WTC11 (cell line): ENCODE data around the gene CGN. TPM values are rescaled to one million over a fixed set of nuclear protein-coding genes. Genes with fewer than 3 reads are reported as not detected.

Experiments
- ATAC-seq: fragments of 200-7000 bp; cut with Tn5 transposase; 2 replicates; pipeline ENCODE4 v1.10.0; 2021; ENCODE audit warnings: mild to moderate bottlenecking, moderate library complexity
- CTCF ChIA-PET: fragments of 300-600 bp; sonication (Branson Sonifier 250); formaldehyde crosslinking; loops from one replicate; lab custom pipeline; 2021; ENCODE audit warnings: antibody characterized with exemption; lab: Charles Lee
- POLR2A ChIA-PET: fragments of 350-600 bp; sonication (Branson Sonifier 250); formaldehyde crosslinking; loops from one replicate; lab custom pipeline; 2021; ENCODE audit warnings: antibody characterized with exemption; lab: Charles Lee
- DNase-seq: peaks from one replicate; pipeline ENCODE4 v3.0.0; 2021; ENCODE audit warnings: low spot score
- H3K27ac Mint-ChIP-seq: 2 replicates; pipeline ENCODE4 v1.8.0; 2021; ENCODE audit warnings: mixed read lengths
- H3K27me3 Mint-ChIP-seq: 2 replicates; pipeline ENCODE4 v1.8.0; 2021; ENCODE audit warnings: low read depth, mild to moderate bottlenecking, moderate library complexity, mixed read lengths
- H3K36me3 Mint-ChIP-seq: 2 replicates; pipeline ENCODE4 v1.8.0; 2021; ENCODE audit warnings: mixed read lengths
- H3K4me1 Mint-ChIP-seq: 2 replicates; pipeline ENCODE4 v1.8.0; 2022; ENCODE audit warnings: mixed read lengths
- H3K4me3 Mint-ChIP-seq: 2 replicates; pipeline ENCODE4 v1.8.0; 2021; ENCODE audit warnings: mild to moderate bottlenecking, moderate library complexity, mixed read lengths
- H3K9me3 Mint-ChIP-seq: 2 replicates; pipeline ENCODE4 v1.8.0; 2021; ENCODE audit warnings: mixed read lengths
- ATF1 ChIP-seq: sonication (generic); formaldehyde crosslinking; IDR thresholded peaks from 2 replicates; pipeline ENCODE4 v1.8.1; 2023; ENCODE audit warnings: mild to moderate bottlenecking, moderate library complexity, missing genetic modification reagents
- ESRRA ChIP-seq: sonication (generic); formaldehyde crosslinking; IDR thresholded peaks from 2 replicates; pipeline ENCODE4 v1.8.1; 2022; ENCODE audit warnings: mild to moderate bottlenecking, missing genetic modification reagents, borderline replicate concordance
- FOXP1 ChIP-seq: sonication (generic); formaldehyde crosslinking; IDR thresholded peaks from 2 replicates; pipeline ENCODE4 v1.8.0; 2022; ENCODE audit warnings: missing genetic modification reagents, mild to moderate bottlenecking, moderate library complexity, borderline replicate concordance
- KAT7 ChIP-seq: sonication (generic); formaldehyde crosslinking; IDR thresholded peaks from 2 replicates; pipeline ENCODE4 v1.8.1; 2023; ENCODE audit warnings: missing genetic modification reagents, mild to moderate bottlenecking, borderline replicate concordance
- NR3C1 ChIP-seq: sonication (generic); formaldehyde crosslinking; conservative IDR thresholded peaks from 2 replicates; pipeline ENCODE4 v1.8.1; 2023; ENCODE audit warnings: low read depth, mild to moderate bottlenecking, missing genetic modification reagents
- PRRX2 ChIP-seq: fragments of 250-450 bp; sonication (Bioruptor Pico); IDR thresholded peaks from 2 replicates; pipeline ENCODE4 v1.8.0; 2021; ENCODE audit warnings: mild to moderate bottlenecking
- RELA ChIP-seq: sonication (generic); formaldehyde crosslinking; IDR thresholded peaks from 2 replicates; pipeline ENCODE4 v1.8.1; 2022; ENCODE audit warnings: missing genetic modification reagents, mild to moderate bottlenecking, borderline replicate concordance
- SP1 ChIP-seq: sonication (generic); formaldehyde crosslinking; conservative IDR thresholded peaks from 2 replicates; pipeline ENCODE4 v1.8.1; 2022; ENCODE audit warnings: missing genetic modification reagents
- TEAD1 ChIP-seq: sonication (generic); formaldehyde crosslinking; IDR thresholded peaks from 2 replicates; pipeline ENCODE4 v1.8.0; 2022; ENCODE audit warnings: mild to moderate bottlenecking, missing genetic modification reagents
- TEAD4 ChIP-seq: sonication (generic); formaldehyde crosslinking; IDR thresholded peaks from 2 replicates; pipeline ENCODE4 v1.8.0; 2022; ENCODE audit warnings: mild to moderate bottlenecking, missing genetic modification reagents
- ZNF671 ChIP-seq: fragments of 250-450 bp; sonication (Bioruptor Pico); IDR thresholded peaks from 2 replicates; pipeline ENCODE4 v1.8.0; 2021; ENCODE audit warnings: mild to moderate bottlenecking
- total RNA-seq: library from RNA; stranded (reverse); gene quantifications from 3 replicates; pipeline ENCODE4 v1.2.3, GENCODE V29; 2021
- TF ChIP-seq, protein P1 (sequence below): fragments of 250-450 bp; sonication (Bioruptor Pico); IDR thresholded peaks from 2 replicates; pipeline ENCODE4 v1.8.0; 2021; ENCODE audit warnings: mild to moderate bottlenecking
- TF ChIP-seq, protein P2 (sequence below): sonication (generic); formaldehyde crosslinking; IDR thresholded peaks from 2 replicates; pipeline ENCODE4 v1.8.1; 2023; ENCODE audit warnings: mild to moderate bottlenecking, missing genetic modification reagents
- TF ChIP-seq, protein P3 (sequence below): sonication (generic); formaldehyde crosslinking; IDR thresholded peaks from 2 replicates; pipeline ENCODE4 v1.8.1; 2022; ENCODE audit warnings: missing genetic modification reagents, borderline replicate concordance
- TF ChIP-seq, protein P4 (sequence below): fragments of 250-450 bp; sonication (Bioruptor Pico); IDR thresholded peaks from 2 replicates; pipeline ENCODE4 v1.9.0; 2021; ENCODE audit warnings: mild to moderate bottlenecking
- TF ChIP-seq, protein P5 (sequence below): sonication (generic); formaldehyde crosslinking; IDR thresholded peaks from 2 replicates; pipeline ENCODE4 v1.8.1; 2022; ENCODE audit warnings: mild to moderate bottlenecking, missing genetic modification reagents, moderate library complexity, borderline replicate concordance
- TF ChIP-seq, protein P6 (sequence below): sonication (generic); formaldehyde crosslinking; IDR thresholded peaks from 2 replicates; pipeline ENCODE4 v1.8.0; 2023; ENCODE audit warnings: missing genetic modification reagents, mild to moderate bottlenecking, borderline replicate concordance
- TF ChIP-seq, protein P7 (sequence below): fragments of 250-450 bp; sonication (Bioruptor Pico); IDR thresholded peaks from 2 replicates; pipeline ENCODE4 v1.9.0; 2021; ENCODE audit warnings: mild to moderate bottlenecking
- TF ChIP-seq, protein P8 (sequence below): sonication (generic); formaldehyde crosslinking; IDR thresholded peaks from 2 replicates; pipeline ENCODE4 v1.8.0; 2022; ENCODE audit warnings: missing genetic modification reagents

The CGN gene
- total RNA-seq, 1 experiment from 2014 or later, result 68.7 TPM

DNA sequence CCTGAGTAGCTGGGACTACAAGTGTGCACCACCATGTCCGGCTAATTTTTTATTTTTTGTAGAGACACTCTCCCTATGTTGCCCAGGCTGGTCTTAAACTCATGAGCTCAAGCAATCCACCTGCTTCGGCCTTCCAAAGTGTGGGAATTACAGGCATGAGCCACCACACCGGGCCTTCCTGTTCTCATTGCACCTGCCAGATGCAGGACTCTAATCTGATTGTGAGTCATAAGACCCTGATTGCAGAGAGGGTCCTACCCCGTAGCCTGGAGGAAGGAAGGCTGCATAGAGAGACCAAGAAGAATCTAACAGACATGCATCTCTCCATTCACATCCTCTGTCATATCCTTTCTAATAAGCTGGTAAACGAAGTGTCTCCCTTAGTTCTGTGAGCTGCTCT is 19.5 kb upstream of the CGN start:
- Mint-ChIP-seq H3K27me3 (no peaks in the 10 kb centered on the region; the same call in 1 of the 2 replicates), H3K9me3 (no peaks in the 10 kb centered on the region), H3K36me3 (no peaks in the 10 kb centered on the region), H3K27ac (no peak overlapping the region), H3K4me3 (no peak overlapping the region), H3K4me1 (peaks cover 4% of the 10 kb centered on the region; the same call in 1 of the 2 replicates)
- DNase-seq (no peak), ATAC-seq (no peak)
- POLR2A ChIA-PET, result no interaction called here
- TF ChIP-seq FOXP1 (no peak), ESRRA (CRISPR knock-in tag) (no peak), ATF1 (CRISPR knock-in tag) (no peak), SP1 (CRISPR knock-in tag) (no peak), ZNF671 (CRISPR knock-in tag) (no peak)
- TF ChIP-seq, protein P1, sequence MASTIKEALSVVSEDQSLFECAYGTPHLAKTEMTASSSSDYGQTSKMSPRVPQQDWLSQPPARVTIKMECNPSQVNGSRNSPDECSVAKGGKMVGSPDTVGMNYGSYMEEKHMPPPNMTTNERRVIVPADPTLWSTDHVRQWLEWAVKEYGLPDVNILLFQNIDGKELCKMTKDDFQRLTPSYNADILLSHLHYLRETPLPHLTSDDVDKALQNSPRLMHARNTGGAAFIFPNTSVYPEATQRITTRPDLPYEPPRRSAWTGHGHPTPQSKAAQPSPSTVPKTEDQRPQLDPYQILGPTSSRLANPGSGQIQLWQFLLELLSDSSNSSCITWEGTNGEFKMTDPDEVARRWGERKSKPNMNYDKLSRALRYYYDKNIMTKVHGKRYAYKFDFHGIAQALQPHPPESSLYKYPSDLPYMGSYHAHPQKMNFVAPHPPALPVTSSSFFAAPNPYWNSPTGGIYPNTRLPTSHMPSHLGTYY (CRISPR knock-in tag), result no peak
- TF ChIP-seq, protein P2, sequence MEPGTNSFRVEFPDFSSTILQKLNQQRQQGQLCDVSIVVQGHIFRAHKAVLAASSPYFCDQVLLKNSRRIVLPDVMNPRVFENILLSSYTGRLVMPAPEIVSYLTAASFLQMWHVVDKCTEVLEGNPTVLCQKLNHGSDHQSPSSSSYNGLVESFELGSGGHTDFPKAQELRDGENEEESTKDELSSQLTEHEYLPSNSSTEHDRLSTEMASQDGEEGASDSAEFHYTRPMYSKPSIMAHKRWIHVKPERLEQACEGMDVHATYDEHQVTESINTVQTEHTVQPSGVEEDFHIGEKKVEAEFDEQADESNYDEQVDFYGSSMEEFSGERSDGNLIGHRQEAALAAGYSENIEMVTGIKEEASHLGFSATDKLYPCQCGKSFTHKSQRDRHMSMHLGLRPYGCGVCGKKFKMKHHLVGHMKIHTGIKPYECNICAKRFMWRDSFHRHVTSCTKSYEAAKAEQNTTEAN, result no peak
- TF ChIP-seq, protein P3, sequence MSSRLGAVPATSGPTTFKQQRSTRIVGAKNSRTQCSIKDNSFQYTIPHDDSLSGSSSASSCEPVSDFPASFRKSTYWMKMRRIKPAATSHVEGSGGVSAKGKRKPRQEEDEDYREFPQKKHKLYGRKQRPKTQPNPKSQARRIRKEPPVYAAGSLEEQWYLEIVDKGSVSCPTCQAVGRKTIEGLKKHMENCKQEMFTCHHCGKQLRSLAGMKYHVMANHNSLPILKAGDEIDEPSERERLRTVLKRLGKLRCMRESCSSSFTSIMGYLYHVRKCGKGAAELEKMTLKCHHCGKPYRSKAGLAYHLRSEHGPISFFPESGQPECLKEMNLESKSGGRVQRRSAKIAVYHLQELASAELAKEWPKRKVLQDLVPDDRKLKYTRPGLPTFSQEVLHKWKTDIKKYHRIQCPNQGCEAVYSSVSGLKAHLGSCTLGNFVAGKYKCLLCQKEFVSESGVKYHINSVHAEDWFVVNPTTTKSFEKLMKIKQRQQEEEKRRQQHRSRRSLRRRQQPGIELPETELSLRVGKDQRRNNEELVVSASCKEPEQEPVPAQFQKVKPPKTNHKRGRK (CRISPR knock-in tag), result no peak
- CTCF ChIA-PET, result no interaction called here

DNA sequence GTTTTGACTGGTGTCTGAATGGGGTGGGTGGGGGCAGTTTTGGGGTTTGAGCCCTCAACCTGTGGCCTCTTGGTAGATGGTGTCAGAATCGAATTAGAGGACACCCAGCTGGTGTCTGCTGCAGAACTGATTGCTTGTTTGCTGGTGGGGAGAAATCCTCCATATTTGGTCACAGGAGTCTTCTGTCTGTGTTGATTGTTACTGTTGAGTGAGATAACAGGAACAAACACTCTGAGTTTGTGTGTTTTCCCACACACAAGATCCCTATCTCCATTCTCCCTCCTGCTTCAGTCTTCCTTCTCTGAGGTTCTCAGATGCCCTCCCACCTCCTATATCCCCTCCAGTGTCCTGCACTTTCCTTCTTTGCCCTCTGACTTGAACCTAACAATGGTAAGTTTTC is 19.1 kb upstream of the CGN start:
- Mint-ChIP-seq H3K27ac (no peak overlapping the region), H3K27me3 (no peaks in the 10 kb centered on the region; the same call in 1 of the 2 replicates), H3K36me3 (no peaks in the 10 kb centered on the region), H3K9me3 (no peaks in the 10 kb centered on the region), H3K4me1 (peaks cover 4% of the 10 kb centered on the region; the same call in 1 of the 2 replicates), H3K4me3 (no peak overlapping the region)
- DNase-seq (no peak), ATAC-seq (no peak)
- ChIA-PET CTCF (no interaction called here), POLR2A (no interaction called here)
- TF ChIP-seq, protein P4, sequence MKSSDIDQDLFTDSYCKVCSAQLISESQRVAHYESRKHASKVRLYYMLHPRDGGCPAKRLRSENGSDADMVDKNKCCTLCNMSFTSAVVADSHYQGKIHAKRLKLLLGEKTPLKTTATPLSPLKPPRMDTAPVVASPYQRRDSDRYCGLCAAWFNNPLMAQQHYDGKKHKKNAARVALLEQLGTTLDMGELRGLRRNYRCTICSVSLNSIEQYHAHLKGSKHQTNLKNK, result no peak
- TF ChIP-seq KAT7 (CRISPR knock-in tag) (no peak), NR3C1 (CRISPR knock-in tag) (no peak), TEAD1 (CRISPR knock-in tag) (no peak), PRRX2 (CRISPR knock-in tag) (no peak), TEAD4 (no peak), RELA (CRISPR knock-in tag) (no peak)
- TF ChIP-seq, protein P5, sequence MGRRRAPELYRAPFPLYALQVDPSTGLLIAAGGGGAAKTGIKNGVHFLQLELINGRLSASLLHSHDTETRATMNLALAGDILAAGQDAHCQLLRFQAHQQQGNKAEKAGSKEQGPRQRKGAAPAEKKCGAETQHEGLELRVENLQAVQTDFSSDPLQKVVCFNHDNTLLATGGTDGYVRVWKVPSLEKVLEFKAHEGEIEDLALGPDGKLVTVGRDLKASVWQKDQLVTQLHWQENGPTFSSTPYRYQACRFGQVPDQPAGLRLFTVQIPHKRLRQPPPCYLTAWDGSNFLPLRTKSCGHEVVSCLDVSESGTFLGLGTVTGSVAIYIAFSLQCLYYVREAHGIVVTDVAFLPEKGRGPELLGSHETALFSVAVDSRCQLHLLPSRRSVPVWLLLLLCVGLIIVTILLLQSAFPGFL (CRISPR knock-in tag), result no peak
- TF ChIP-seq, protein P6, sequence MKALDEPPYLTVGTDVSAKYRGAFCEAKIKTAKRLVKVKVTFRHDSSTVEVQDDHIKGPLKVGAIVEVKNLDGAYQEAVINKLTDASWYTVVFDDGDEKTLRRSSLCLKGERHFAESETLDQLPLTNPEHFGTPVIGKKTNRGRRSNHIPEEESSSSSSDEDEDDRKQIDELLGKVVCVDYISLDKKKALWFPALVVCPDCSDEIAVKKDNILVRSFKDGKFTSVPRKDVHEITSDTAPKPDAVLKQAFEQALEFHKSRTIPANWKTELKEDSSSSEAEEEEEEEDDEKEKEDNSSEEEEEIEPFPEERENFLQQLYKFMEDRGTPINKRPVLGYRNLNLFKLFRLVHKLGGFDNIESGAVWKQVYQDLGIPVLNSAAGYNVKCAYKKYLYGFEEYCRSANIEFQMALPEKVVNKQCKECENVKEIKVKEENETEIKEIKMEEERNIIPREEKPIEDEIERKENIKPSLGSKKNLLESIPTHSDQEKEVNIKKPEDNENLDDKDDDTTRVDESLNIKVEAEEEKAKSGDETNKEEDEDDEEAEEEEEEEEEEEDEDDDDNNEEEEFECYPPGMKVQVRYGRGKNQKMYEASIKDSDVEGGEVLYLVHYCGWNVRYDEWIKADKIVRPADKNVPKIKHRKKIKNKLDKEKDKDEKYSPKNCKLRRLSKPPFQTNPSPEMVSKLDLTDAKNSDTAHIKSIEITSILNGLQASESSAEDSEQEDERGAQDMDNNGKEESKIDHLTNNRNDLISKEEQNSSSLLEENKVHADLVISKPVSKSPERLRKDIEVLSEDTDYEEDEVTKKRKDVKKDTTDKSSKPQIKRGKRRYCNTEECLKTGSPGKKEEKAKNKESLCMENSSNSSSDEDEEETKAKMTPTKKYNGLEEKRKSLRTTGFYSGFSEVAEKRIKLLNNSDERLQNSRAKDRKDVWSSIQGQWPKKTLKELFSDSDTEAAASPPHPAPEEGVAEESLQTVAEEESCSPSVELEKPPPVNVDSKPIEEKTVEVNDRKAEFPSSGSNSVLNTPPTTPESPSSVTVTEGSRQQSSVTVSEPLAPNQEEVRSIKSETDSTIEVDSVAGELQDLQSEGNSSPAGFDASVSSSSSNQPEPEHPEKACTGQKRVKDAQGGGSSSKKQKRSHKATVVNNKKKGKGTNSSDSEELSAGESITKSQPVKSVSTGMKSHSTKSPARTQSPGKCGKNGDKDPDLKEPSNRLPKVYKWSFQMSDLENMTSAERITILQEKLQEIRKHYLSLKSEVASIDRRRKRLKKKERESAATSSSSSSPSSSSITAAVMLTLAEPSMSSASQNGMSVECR (CRISPR knock-in tag), result no peak
- TF ChIP-seq, protein P7, sequence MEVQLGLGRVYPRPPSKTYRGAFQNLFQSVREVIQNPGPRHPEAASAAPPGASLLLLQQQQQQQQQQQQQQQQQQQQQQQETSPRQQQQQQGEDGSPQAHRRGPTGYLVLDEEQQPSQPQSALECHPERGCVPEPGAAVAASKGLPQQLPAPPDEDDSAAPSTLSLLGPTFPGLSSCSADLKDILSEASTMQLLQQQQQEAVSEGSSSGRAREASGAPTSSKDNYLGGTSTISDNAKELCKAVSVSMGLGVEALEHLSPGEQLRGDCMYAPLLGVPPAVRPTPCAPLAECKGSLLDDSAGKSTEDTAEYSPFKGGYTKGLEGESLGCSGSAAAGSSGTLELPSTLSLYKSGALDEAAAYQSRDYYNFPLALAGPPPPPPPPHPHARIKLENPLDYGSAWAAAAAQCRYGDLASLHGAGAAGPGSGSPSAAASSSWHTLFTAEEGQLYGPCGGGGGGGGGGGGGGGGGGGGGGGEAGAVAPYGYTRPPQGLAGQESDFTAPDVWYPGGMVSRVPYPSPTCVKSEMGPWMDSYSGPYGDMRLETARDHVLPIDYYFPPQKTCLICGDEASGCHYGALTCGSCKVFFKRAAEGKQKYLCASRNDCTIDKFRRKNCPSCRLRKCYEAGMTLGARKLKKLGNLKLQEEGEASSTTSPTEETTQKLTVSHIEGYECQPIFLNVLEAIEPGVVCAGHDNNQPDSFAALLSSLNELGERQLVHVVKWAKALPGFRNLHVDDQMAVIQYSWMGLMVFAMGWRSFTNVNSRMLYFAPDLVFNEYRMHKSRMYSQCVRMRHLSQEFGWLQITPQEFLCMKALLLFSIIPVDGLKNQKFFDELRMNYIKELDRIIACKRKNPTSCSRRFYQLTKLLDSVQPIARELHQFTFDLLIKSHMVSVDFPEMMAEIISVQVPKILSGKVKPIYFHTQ (CRISPR knock-in tag), result no peak
- TF ChIP-seq, protein P8, sequence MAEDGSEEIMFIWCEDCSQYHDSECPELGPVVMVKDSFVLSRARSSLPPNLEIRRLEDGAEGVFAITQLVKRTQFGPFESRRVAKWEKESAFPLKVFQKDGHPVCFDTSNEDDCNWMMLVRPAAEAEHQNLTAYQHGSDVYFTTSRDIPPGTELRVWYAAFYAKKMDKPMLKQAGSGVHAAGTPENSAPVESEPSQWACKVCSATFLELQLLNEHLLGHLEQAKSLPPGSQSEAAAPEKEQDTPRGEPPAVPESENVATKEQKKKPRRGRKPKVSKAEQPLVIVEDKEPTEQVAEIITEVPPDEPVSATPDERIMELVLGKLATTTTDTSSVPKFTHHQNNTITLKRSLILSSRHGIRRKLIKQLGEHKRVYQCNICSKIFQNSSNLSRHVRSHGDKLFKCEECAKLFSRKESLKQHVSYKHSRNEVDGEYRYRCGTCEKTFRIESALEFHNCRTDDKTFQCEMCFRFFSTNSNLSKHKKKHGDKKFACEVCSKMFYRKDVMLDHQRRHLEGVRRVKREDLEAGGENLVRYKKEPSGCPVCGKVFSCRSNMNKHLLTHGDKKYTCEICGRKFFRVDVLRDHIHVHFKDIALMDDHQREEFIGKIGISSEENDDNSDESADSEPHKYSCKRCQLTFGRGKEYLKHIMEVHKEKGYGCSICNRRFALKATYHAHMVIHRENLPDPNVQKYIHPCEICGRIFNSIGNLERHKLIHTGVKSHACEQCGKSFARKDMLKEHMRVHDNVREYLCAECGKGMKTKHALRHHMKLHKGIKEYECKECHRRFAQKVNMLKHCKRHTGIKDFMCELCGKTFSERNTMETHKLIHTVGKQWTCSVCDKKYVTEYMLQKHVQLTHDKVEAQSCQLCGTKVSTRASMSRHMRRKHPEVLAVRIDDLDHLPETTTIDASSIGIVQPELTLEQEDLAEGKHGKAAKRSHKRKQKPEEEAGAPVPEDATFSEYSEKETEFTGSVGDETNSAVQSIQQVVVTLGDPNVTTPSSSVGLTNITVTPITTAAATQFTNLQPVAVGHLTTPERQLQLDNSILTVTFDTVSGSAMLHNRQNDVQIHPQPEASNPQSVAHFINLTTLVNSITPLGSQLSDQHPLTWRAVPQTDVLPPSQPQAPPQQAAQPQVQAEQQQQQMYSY (CRISPR knock-in tag), result no peak
